ENCODE results near the gene TNFRSF13B. TPM values are rescaled to one million over a fixed set of nuclear protein-coding genes. Genes with fewer than 3 reads are reported as not detected.
"Not testable (repeated sequence)": the region's sequence is repeated elsewhere in the genome, so short reads cannot be mapped to it uniquely, and the experiment has no call there.

Gene TNFRSF13B
- polyA plus RNA-seq, 1 donor from 2014 or later: 224 TPM

GRCh38 chr17:16917671-16918394, 54.1 kb downstream of the TNFRSF13B start:
- Mint-ChIP-seq H3K9me3 (no peaks in the 10 kb centered on the region), H3K4me1 (peaks cover 9 to 20% (median 9%) of the 10 kb centered on the region in 3 donors), H3K27ac (peak overlapping the region in 1 of 3 donors; percentile 62), H3K27me3 (peaks cover 2% of the 10 kb centered on the region), H3K36me3 (peaks cover 1% of the 10 kb centered on the region), H3K4me3 (no peak overlapping the region)

- Mint-ChIP-seq H3K4me1 (peaks cover 8 to 12% (median 9%) of the 10 kb centered on the region in 3 donors), H3K36me3 (peaks cover 1% of the 10 kb centered on the region), H3K4me3 (peak overlapping the region in 1 of 4 donors; percentile 43), H3K27me3 (peaks cover 2% of the 10 kb centered on the region), H3K27ac (no peak overlapping the region), H3K9me3 (no peaks in the 10 kb centered on the region)
Measured at GRCh38 chr17:16916557-16916920, 55.4 kb downstream of the TNFRSF13B start.

DNA sequence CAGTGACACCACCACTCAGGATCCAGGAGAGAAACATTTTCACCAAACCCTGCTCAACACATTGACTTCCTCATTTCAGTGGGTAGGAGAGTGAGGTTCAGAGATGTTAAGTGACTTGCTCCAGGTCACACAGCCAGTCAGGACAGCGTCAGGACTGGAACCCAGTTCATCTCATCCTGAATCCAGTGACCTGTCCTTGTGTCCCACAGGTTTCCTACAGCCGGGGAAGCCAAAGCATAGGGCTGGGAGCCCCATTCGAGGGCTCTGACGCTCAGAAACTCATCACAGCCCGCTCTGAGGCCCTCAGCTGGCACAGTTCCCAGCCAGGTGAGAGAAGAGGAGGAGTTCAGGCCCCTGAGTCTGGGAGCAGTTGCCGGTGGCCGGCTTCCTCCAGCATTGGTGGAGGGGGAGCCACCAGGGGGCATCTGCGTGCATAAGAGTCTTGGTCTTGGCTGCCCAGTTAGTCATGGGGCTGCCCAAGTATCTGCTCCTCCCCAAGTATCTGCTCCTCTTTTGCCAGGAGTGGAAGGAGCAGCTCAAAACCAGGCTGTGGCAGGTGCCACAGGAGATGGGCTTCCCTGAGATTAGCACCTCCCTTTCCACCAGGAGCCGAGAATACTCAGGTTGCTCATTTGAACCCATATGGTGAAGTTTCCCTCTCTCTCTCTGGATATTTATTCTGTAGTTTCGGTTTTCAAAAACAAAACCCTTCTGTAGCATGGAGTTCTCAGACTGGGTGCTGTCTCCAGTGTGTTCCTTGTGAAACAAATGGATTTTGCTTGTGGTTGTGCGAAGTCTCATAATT, 56.0 kb downstream of the TNFRSF13B start:
- Mint-ChIP-seq H3K27me3 (peaks cover 2% of the 10 kb centered on the region), H3K4me1 (peaks cover 8 to 12% (median 9%) of the 10 kb centered on the region in 3 donors), H3K27ac (no peak overlapping the region)

GRCh38 chr17:16913463-16913862, 58.5 kb downstream of the TNFRSF13B start:
- no peak overlapping the region for H3K27ac Mint-ChIP-seq
- peaks cover 13% of the 10 kb centered on the region for H3K27me3 Mint-ChIP-seq
- no peaks in the 10 kb centered on the region for H3K9me3 Mint-ChIP-seq
- H3K36me3 Mint-ChIP-seq: peaks cover 1% of the 10 kb centered on the region
- no peak overlapping the region for H3K4me3 Mint-ChIP-seq
- H3K4me1 Mint-ChIP-seq: peaks cover 8 to 13% (median 12%) of the 10 kb centered on the region in 3 donors

More for the DNA sequence above, 56.0 kb downstream of the TNFRSF13B start:
- Mint-ChIP-seq H3K36me3 (peaks cover 1% of the 10 kb centered on the region), H3K4me3 (peak overlapping the region in 2 of 4 donors; percentile 5 to 43), H3K9me3 (no peaks in the 10 kb centered on the region)

GRCh38 chr17:16912021-16912962, 59.6 kb downstream of the TNFRSF13B start:
- H3K27me3 Mint-ChIP-seq: peaks cover 13% of the 10 kb centered on the region
- H3K4me1 Mint-ChIP-seq: peaks cover 8 to 13% (median 12%) of the 10 kb centered on the region in 3 donors
- no peak overlapping the region for H3K4me3 Mint-ChIP-seq
- peaks cover 1% of the 10 kb centered on the region for H3K36me3 Mint-ChIP-seq
- no peaks in the 10 kb centered on the region for H3K9me3 Mint-ChIP-seq
- no peak overlapping the region for H3K27ac Mint-ChIP-seq

DNA sequence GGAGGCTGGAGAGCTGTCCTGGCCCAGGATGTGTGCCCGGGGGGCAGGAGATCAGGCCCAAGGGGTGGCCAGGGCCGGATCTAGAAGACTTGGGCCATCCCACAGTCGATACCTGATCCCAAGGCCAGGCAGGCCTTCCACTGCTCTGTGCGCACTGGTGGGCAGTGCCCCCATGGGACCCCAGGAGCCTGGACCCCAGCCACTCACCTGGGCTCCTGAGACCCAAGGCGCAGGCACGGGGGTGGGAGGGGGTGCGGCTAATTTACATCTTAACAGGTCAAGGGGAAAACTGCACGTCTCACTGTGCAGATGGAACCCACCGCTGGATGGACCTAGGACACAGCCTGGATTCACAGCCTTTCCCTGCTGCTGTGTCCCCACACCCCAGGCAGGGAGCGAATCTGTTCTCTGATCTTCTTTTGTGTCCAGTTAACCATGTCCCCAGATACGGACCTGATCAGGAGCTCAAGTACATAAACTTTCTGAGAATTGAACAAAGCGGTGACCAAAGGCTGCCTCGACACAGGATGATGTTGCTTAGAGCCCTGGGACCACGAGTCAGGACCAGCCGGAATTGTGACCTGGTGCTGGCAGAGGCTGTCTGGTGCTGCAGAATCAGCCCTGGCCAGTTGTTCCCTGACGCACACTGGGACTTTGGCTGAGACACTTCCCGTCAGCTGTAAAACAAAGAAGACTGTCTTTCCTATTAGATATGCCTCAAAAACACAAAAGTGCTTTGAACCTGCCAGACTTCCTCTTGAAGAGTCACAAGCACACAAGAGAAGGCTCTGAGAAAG, 60.6 kb downstream of the TNFRSF13B start:
- no peak overlapping the region for H3K27ac Mint-ChIP-seq
- no peak overlapping the region for H3K4me3 Mint-ChIP-seq
- H3K9me3 Mint-ChIP-seq: no peaks in the 10 kb centered on the region

GRCh38 chr17:16910341-16910740, 61.6 kb downstream of the TNFRSF13B start:
- H3K4me1 Mint-ChIP-seq: peaks cover 7 to 11% (median 8%) of the 10 kb centered on the region in 3 donors
- H3K4me3 Mint-ChIP-seq: no peak overlapping the region
- peaks cover 3% of the 10 kb centered on the region for H3K36me3 Mint-ChIP-seq
- no peaks in the 10 kb centered on the region for H3K9me3 Mint-ChIP-seq
- H3K27ac Mint-ChIP-seq: peak overlapping the region in 1 of 3 donors; percentile 41
- peaks cover 17% of the 10 kb centered on the region for H3K27me3 Mint-ChIP-seq

More for the DNA sequence above, 60.6 kb downstream of the TNFRSF13B start:
- Mint-ChIP-seq H3K27me3 (peaks cover 17% of the 10 kb centered on the region), H3K36me3 (peaks cover 1% of the 10 kb centered on the region), H3K4me1 (peaks cover 10 to 15% (median 12%) of the 10 kb centered on the region in 3 donors)

DNA sequence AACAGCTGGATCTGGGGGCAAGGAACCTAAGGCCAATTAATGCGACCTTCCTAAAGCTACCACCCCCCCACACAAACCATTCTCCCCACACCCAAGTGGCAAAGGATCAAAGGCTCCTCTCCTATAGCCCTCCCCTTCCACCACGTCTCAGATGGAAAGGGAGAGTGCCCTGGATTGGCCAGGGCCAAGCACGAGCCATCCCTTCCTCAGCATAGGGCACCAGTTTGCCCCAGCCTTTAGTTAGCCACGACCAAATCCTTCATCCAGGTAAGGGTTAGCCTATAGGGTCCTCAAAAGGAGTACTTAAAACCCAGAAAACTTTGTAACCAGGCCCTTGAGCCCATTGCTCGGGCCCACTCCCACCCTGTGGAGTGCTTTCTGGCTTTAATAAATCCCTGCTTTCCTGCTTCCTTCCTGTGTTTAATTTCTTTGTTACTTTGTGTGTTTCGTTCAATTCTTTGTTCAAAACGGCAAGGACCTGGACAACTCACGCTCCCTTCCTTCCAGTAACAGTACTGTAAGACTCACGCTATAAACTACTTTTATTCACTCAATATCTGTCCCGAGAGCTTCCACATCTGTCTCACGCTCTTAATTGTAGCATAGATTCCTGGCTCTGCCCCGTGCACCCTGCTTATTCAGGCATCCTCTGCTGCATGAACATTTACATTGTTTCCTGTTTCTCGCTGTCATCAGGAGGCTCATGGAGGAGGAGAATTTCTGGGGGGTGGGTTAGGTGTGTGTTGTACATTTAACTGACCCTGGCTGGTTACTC, 62.3 kb downstream of the TNFRSF13B start:
- H3K36me3 Mint-ChIP-seq: peaks cover 3% of the 10 kb centered on the region
- peaks cover 17% of the 10 kb centered on the region for H3K27me3 Mint-ChIP-seq
- H3K4me1 Mint-ChIP-seq: peaks cover 7 to 9% (median 8%) of the 10 kb centered on the region in 3 donors
- no peak overlapping the region for H3K4me3 Mint-ChIP-seq
- no peaks in the 10 kb centered on the region for H3K9me3 Mint-ChIP-seq
- peak overlapping the region in 1 of 3 donors; percentile 6 for H3K27ac Mint-ChIP-seq

- no peaks in the 10 kb centered on the region for H3K9me3 Mint-ChIP-seq
- H3K4me3 Mint-ChIP-seq: no peak overlapping the region
- H3K27me3 Mint-ChIP-seq: peaks cover 21% of the 10 kb centered on the region
- H3K36me3 Mint-ChIP-seq: peaks cover 3% of the 10 kb centered on the region
- H3K27ac Mint-ChIP-seq: no peak overlapping the region
- H3K4me1 Mint-ChIP-seq: peaks cover 0 to 6% (median 3%) of the 10 kb centered on the region in 3 donors
Measured at GRCh38 chr17:16908273-16908672, 63.6 kb downstream of the TNFRSF13B start.

- Mint-ChIP-seq H3K4me1 (peaks cover 0 to 6% (median 3%) of the 10 kb centered on the region in 3 donors), H3K36me3 (peaks cover 3% of the 10 kb centered on the region), H3K27me3 (peaks cover 37% of the 10 kb centered on the region), H3K27ac (no peak overlapping the region), H3K4me3 (no peak overlapping the region), H3K9me3 (no peaks in the 10 kb centered on the region)
Measured at GRCh38 chr17:16906680-16907079, 65.2 kb downstream of the TNFRSF13B start.

GRCh38 chr17:16905593-16906191, 66.2 kb downstream of the TNFRSF13B start:
- H3K4me3 Mint-ChIP-seq: no peak overlapping the region
- no peaks in the 10 kb centered on the region for H3K9me3 Mint-ChIP-seq
- H3K27me3 Mint-ChIP-seq: peaks cover 37% of the 10 kb centered on the region
- H3K4me1 Mint-ChIP-seq: peaks cover 0 to 7% (median 3%) of the 10 kb centered on the region in 3 donors
- no peak overlapping the region for H3K27ac Mint-ChIP-seq
- peaks cover 3% of the 10 kb centered on the region for H3K36me3 Mint-ChIP-seq

DNA sequence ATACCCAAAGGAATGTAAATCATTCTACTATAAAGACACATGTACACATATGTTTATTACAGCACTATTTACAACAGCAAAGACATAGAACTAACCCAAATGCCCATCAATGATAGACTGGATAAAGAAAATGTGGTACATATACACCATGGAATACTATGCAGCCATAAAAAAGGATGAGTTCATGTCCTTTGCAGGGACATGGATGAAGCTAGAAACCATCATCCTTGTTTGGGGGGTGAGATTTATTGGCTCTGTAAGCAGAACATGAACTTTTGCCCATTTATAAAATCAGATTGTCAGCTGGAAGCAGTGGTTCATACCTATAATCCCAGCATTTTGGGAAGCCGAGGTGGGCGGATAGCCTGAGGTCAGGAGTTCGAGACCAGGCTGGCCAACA, 68.8 kb downstream of the TNFRSF13B start:
- H3K27me3 Mint-ChIP-seq: peaks cover 28% of the 10 kb centered on the region
- H3K4me1 Mint-ChIP-seq, H3K9me3 Mint-ChIP-seq, H3K4me3 Mint-ChIP-seq, H3K36me3 Mint-ChIP-seq, H3K27ac Mint-ChIP-seq: not testable (repeated sequence)

GRCh38 chr17:16900288-16900882, 71.5 kb downstream of the TNFRSF13B start:
- Mint-ChIP-seq H3K36me3 (peaks cover 2% of the 10 kb centered on the region), H3K27ac (no peak overlapping the region), H3K27me3 (peaks cover 22% of the 10 kb centered on the region), H3K9me3 (no peaks in the 10 kb centered on the region), H3K4me1 (peaks cover 0 to 1% (median 0%) of the 10 kb centered on the region in 3 donors), H3K4me3 (no peak overlapping the region)

Measured in IgD-negative memory B cell (primary cell).